ENCODE data around the gene TAOK2.
"Not testable (repeated sequence)": the region's sequence is repeated elsewhere in the genome, so short reads cannot be mapped to it uniquely, and the experiment has no call there.

The TAOK2 gene

GRCh38 chr16:30033270-30033669 lies 59.6 kb downstream of the TAOK2 start:
- no peak for TF ChIP-seq CTCF (IDR thresholded peaks at IDR 0.05; ENCODE audit: low read depth, low read length)
- DNase-seq (ENCODE audit: low read depth in 2 of 2) = no peak
- H3K4me3 ChIP-seq (replicated peaks in 1 of 2; ENCODE audit: low read depth in 2 of 2, low read length in 2 of 2) = no peak overlapping the region

- H3K4me3 ChIP-seq (replicated peaks in 1 of 2; ENCODE audit: low read depth in 2 of 2, low read length in 2 of 2) = no peak overlapping the region
- DNase-seq (ENCODE audit: low read depth in 2 of 2) = no peak
- no peak for TF ChIP-seq CTCF (IDR thresholded peaks at IDR 0.05; ENCODE audit: low read depth, low read length)
Observed at GRCh38 chr16:30040221-30040620, 66.6 kb downstream of the TAOK2 start.

GRCh38 chr16:30040690-30041089 lies 67.0 kb downstream of the TAOK2 start:
- DNase-seq (ENCODE audit: low read depth in 2 of 2); H3K4me3 ChIP-seq (replicated peaks in 1 of 2; ENCODE audit: low read depth in 2 of 2, low read length in 2 of 2): not testable (repeated sequence)

GRCh38 chr16:30041841-30042240 lies 68.2 kb downstream of the TAOK2 start:
- peak; percentile 69 to 70 for DNase-seq (ENCODE audit: low read depth in 2 of 2)
- H3K4me3 ChIP-seq (replicated peaks in 1 of 2; ENCODE audit: low read depth in 2 of 2, low read length in 2 of 2) = no peak overlapping the region
- TF ChIP-seq CTCF (IDR thresholded peaks at IDR 0.05; ENCODE audit: low read depth, low read length) = peak; percentile 30

Data from cardiac fibroblast (primary cell).